DOHH2 (cell line): ENCODE measurements around the gene ATP13A2.

ENCODE experiments used
- EZH2phosphoT487 ChIP-seq: fragments of 200-600 bp; sonication (generic); IDR thresholded peaks from 2 replicates; pipeline ENCODE4 v1.6.1; 2017; ENCODE audit warnings: borderline replicate concordance, mild to moderate bottlenecking, antibody characterized with exemption, low read length, moderate library complexity, mixed read lengths
- TF ChIP-seq, protein P1 (sequence below): fragments of 200-600 bp; sonication (generic); IDR thresholded peaks from one replicate; pipeline ENCODE4 v1.5.1; 2014; ENCODE audit warnings: antibody characterized with exemption, mild to moderate bottlenecking, low read depth, low read length; ENCODE audit not compliant: poor library complexity, severe bottlenecking

DNA sequence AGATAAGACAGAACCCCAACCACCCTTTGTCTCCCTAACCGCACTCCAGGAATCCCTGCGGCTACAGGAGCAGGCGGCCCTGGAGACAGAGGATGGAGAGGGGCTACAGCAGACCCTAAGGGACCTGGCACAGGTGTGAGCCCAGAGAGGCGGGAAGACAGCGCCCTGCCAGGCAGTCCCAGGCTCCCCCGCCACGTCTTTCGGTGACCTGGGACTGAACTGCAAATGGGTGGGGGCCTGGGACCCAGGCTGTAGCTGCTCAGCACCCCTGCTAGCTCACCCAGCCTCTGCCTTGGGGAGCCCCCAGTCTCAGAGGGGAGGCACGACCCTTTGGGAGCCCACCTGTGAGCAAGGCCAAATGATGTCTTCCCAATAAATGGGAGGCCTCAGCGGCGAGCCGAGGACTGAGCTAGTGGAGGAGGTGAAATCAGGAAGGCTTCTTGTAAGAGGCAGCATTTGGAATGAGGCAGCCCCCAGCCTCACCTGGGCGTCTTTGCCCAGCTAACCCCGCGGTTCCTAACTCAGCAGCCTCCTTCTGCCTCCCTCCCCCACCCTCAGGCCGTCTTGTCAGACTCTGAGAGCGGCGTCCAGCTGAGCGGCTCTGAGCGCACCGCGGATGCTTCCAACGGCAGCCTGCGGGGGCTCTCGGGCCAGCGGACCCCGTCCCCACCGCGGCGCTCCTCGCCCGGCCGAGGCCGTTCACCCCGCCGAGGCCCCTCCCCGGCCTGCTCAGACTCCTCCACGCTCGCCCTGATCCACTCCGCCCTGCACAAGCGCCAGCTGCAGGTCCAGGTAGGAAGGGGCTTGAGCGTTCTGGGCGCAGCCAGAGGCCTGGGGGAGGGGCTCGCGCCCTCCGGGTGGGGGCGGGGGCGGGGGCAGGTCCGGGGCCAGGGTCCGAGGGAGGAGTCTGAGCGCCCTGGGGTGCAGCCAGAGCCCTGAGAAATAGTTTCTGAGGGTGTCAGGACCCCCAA is 73.1 kb downstream of the ATP13A2 start:
- TF ChIP-seq, protein P1, sequence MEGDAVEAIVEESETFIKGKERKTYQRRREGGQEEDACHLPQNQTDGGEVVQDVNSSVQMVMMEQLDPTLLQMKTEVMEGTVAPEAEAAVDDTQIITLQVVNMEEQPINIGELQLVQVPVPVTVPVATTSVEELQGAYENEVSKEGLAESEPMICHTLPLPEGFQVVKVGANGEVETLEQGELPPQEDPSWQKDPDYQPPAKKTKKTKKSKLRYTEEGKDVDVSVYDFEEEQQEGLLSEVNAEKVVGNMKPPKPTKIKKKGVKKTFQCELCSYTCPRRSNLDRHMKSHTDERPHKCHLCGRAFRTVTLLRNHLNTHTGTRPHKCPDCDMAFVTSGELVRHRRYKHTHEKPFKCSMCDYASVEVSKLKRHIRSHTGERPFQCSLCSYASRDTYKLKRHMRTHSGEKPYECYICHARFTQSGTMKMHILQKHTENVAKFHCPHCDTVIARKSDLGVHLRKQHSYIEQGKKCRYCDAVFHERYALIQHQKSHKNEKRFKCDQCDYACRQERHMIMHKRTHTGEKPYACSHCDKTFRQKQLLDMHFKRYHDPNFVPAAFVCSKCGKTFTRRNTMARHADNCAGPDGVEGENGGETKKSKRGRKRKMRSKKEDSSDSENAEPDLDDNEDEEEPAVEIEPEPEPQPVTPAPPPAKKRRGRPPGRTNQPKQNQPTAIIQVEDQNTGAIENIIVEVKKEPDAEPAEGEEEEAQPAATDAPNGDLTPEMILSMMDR: no peak
- no peak for TF ChIP-seq EZH2phosphoT487
